Colonic mucosa (tissue), 4 donors: ENCODE data around the gene LRRC7. TPM values are rescaled to one million over a fixed set of nuclear protein-coding genes. Genes with fewer than 3 reads are reported as not detected.

ENCODE experiments used
- DNase-seq: peaks from one replicate; pipeline ENCODE4 v3.0.0-alpha.2; 2020
- H3K27ac ChIP-seq: fragments of 200-600 bp; one replicate; pipeline ENCODE4 v1.8.0; 2021
- H3K27me3 ChIP-seq: fragments of 200-600 bp; one replicate; pipeline ENCODE4 v1.8.0; 2021
- H3K36me3 ChIP-seq: fragments of 200-600 bp; one replicate; pipeline ENCODE4 v1.8.0; 2021
- H3K4me1 ChIP-seq: fragments of 200-600 bp; one replicate; pipeline ENCODE4 v1.8.0; 2021; ENCODE audit warnings: mild to moderate bottlenecking
- H3K4me3 ChIP-seq: fragments of 200-600 bp; one replicate; pipeline ENCODE4 v1.8.0; 2021
- H3K9ac ChIP-seq, 2 donors: one replicate each; pipeline ENCODE4 v1.7.0; 2013; ENCODE audit warnings: control low read depth in 2 of 2, low read depth in 2 of 2, low read length in 2 of 2
- H3K9me3 ChIP-seq: fragments of 200-600 bp; one replicate; pipeline ENCODE4 v1.8.0; 2021
- CTCF ChIP-seq: fragments of 200-600 bp; IDR thresholded peaks from one replicate; pipeline ENCODE4 v1.8.0; 2022; ENCODE audit warnings: antibody characterized with exemption, mild to moderate bottlenecking
- intact Hi-C: fragments of 100-400 bp; cut with DNase I; formaldehyde crosslinking; loops from one replicate; pipeline ENCODE4 v1.14.1; 2022
- total RNA-seq, 2 donors: library from RNA; stranded (reverse); fragmentation: NEBNext Ultra II Directional in 1 of 2; extraction: Animal tissue kit (Norgen Biotek cat#: 25700) in 1 of 2; gene quantifications; one replicate each; pipeline ENCODE4 v1.2.1, GENCODE V29; 2021
- donor health status: healthy.
- donor health status: DM: no; HTN: no; CAD: no.
- donor health status: DM: no; HTN: no; CAD: no.

Gene LRRC7
- total RNA-seq, 2 donors from 2014 or later: 0.21 to 0.22 TPM

- no peaks in the 10 kb centered on the region for H3K4me1 ChIP-seq
- H3K27me3 ChIP-seq: no peaks in the 10 kb centered on the region
- TF ChIP-seq CTCF: no peak
- no peak overlapping the region for H3K27ac ChIP-seq
- intact Hi-C loops: no loop called here
- no peak overlapping the region for H3K4me3 ChIP-seq
- H3K36me3 ChIP-seq: no peaks in the 10 kb centered on the region
- no peak for DNase-seq
- H3K9me3 ChIP-seq: no peaks in the 10 kb centered on the region
- H3K9ac ChIP-seq: no peak overlapping the region
These were observed 480.8 kb downstream of the LRRC7 start for GRCh38 chr1:70048336-70049094.

GRCh38 chr1:70051926-70052325 lies 484.2 kb downstream of the LRRC7 start:
- no peaks in the 10 kb centered on the region for H3K4me1 ChIP-seq
- H3K27ac ChIP-seq: no peak overlapping the region
- no peaks in the 10 kb centered on the region for H3K27me3 ChIP-seq
- no peak for TF ChIP-seq CTCF
- H3K9me3 ChIP-seq: no peaks in the 10 kb centered on the region
- H3K4me3 ChIP-seq: no peak overlapping the region
- intact Hi-C loops: no loop called here
- no peak overlapping the region for H3K9ac ChIP-seq
- no peaks in the 10 kb centered on the region for H3K36me3 ChIP-seq
- no peak for DNase-seq

DNA sequence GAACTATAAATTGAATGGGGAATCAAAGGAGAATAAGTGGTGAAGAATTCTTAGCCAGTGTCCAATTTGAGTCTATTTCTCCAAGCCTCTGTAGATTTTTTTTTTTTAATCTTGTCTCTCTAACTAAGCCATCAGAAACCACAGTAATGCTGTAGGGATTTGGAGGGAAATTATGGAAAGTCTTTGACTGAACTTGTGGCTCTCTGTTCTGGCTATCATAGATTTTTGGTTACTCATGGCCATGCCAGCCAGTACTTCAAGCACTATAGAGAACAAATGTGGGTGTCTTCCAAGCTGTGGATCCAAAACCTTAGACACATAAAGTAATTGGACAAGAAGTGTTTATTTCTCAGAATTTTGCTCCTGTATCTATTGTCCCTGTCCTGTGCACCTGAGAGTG lies 489.8 kb downstream of the LRRC7 start:
- H3K4me1 ChIP-seq: no peaks in the 10 kb centered on the region

GRCh38 chr1:70061231-70061630 lies 493.5 kb downstream of the LRRC7 start:
- no peaks in the 10 kb centered on the region for H3K4me1 ChIP-seq
- no peak for DNase-seq

More for the DNA sequence above, 489.8 kb downstream of the LRRC7 start:
- DNase-seq: no peak
- H3K27me3 ChIP-seq: no peaks in the 10 kb centered on the region
- no peak overlapping the region for H3K4me3 ChIP-seq
- intact Hi-C loops: no loop called here
- no peaks in the 10 kb centered on the region for H3K36me3 ChIP-seq
- TF ChIP-seq CTCF: no peak
- H3K27ac ChIP-seq: no peak overlapping the region
- H3K9me3 ChIP-seq: no peaks in the 10 kb centered on the region
- H3K9ac ChIP-seq: no peak overlapping the region

GRCh38 chr1:70063861-70064260 lies 496.1 kb downstream of the LRRC7 start:
- Histone ChIP-seq H3K9me3 (no peaks in the 10 kb centered on the region), H3K4me1 (no peaks in the 10 kb centered on the region), H3K9ac (no peak overlapping the region), H3K4me3 (no peak overlapping the region), H3K36me3 (no peaks in the 10 kb centered on the region), H3K27me3 (no peaks in the 10 kb centered on the region), H3K27ac (no peak overlapping the region)
- no peak for TF ChIP-seq CTCF
- intact Hi-C loops: no loop called here
- DNase-seq: no peak

More at GRCh38 chr1:70061231-70061630, 493.5 kb downstream of the LRRC7 start:
- Histone ChIP-seq H3K4me3 (no peak overlapping the region), H3K27ac (no peak overlapping the region), H3K36me3 (no peaks in the 10 kb centered on the region), H3K27me3 (no peaks in the 10 kb centered on the region), H3K9ac (no peak overlapping the region), H3K9me3 (no peaks in the 10 kb centered on the region)
- intact Hi-C loops: no loop called here
- no peak for TF ChIP-seq CTCF
